Endothelial cell of umbilical vein (primary cell): ENCODE measurements around the gene IKZF1.

Source experiments
- CTCF ChIP-seq, 2 donors: IDR thresholded peaks; 1 replicate in 1 of 2; 2 replicates in 1 of 2; pipeline ENCODE4 v1.5.1; 2011; ENCODE audit warnings: low read length in 2 of 2, mild to moderate bottlenecking in 2 of 2, moderate library complexity in 2 of 2, control low read depth in 1 of 2, inconsistent platforms in 1 of 2, low read depth in 1 of 2; ENCODE audit not compliant: insufficient read depth in 1 of 2; ENCODE audit errors: extremely low read depth in 1 of 2
- EZH2 ChIP-seq: IDR thresholded peaks from 2 replicates; pipeline ENCODE4 v1.6.1; 2012; ENCODE audit warnings: borderline replicate concordance, low read depth, mild to moderate bottlenecking, moderate library complexity, low read length, inconsistent platforms; ENCODE audit not compliant: severe bottlenecking
- JUN ChIP-seq: IDR thresholded peaks from 2 replicates; pipeline ENCODE4 v1.6.1; 2011; ENCODE audit warnings: borderline replicate concordance, low read depth; ENCODE audit not compliant: insufficient read length, insufficient read depth
- MYC ChIP-seq: IDR thresholded peaks from one replicate; pipeline ENCODE4 v1.6.1; 2011; ENCODE audit warnings: mild to moderate bottlenecking, low read depth, low read length
- POLR2A ChIP-seq: IDR thresholded peaks from 2 replicates; pipeline ENCODE4 v1.6.1; 2012; ENCODE audit warnings: low read depth, mild to moderate bottlenecking, control low read depth, low read length
- POLR2AphosphoS5 ChIP-seq: IDR thresholded peaks from 2 replicates; pipeline ENCODE4 v1.6.1; 2012; ENCODE audit warnings: low read depth, mild to moderate bottlenecking, control low read depth, low read length, moderate library complexity; ENCODE audit not compliant: insufficient read depth

DNA sequence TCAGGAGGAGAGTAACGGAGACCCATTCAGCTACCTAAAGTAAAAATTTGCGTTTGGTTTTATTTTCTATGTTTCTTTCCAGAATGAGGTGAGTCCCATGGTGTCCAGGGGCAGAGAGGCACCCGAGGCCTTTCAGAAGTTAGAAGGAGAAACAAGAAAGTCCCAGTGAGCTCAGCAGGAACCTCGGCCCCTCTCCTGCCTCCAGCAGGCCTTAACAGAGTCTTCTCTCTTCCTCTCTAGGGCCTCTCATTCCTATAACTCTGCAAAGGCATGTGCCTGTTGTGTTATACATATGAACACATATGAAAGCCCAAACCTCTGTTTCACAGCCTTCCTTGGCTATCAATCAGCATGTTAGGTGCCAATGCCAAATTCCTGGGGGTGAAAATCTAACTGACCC, 20.8 kb upstream of the IKZF1 start:
- TF ChIP-seq CTCF (IDR thresholded peaks at IDR 0.05; ENCODE audit: extremely low read depth in 1 of 2, insufficient read depth in 1 of 2, low read depth in 1 of 2, low read length in 2 of 2): no peak
- TF ChIP-seq JUN: no peak
- TF ChIP-seq POLR2AphosphoS5: no peak
- no peak for TF ChIP-seq POLR2A
- TF ChIP-seq MYC: no peak
- TF ChIP-seq EZH2: no peak
